ENCODE measurements around the gene SH3BP2.

DNA sequence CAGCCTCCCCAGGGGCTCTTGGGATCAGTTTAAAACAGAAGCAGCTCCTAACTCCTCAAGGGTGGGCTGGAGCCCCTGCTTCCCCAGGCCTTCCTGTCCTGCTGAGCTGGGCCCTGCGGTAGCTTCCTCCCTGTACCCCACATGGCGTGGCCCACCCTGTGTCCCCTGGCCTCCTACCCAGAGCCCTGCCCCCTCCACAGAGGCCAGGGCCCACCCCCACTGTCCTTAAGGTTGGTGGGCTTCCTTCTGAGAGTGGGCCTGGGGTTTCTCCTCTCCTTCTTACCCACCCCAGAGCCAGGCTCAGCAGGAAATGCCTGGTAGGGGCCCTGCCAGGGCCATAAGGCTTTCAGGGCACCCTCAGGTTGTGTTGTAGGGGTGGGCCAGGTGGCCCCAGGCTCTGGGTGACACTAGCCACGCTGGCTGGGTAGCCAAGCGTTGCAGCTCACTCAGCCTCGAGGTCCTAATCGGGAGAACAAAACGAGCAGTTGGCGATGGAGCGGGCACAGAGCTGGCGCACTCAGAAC, 11.6 kb downstream of the SH3BP2 start:
- TF ChIP-seq POLR2A (IDR thresholded peaks at IDR 0.05), result no peak
- TF ChIP-seq, protein P1, sequence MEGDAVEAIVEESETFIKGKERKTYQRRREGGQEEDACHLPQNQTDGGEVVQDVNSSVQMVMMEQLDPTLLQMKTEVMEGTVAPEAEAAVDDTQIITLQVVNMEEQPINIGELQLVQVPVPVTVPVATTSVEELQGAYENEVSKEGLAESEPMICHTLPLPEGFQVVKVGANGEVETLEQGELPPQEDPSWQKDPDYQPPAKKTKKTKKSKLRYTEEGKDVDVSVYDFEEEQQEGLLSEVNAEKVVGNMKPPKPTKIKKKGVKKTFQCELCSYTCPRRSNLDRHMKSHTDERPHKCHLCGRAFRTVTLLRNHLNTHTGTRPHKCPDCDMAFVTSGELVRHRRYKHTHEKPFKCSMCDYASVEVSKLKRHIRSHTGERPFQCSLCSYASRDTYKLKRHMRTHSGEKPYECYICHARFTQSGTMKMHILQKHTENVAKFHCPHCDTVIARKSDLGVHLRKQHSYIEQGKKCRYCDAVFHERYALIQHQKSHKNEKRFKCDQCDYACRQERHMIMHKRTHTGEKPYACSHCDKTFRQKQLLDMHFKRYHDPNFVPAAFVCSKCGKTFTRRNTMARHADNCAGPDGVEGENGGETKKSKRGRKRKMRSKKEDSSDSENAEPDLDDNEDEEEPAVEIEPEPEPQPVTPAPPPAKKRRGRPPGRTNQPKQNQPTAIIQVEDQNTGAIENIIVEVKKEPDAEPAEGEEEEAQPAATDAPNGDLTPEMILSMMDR (IDR thresholded peaks at IDR 0.05), result no peak
- no peak for TF ChIP-seq POLR2AphosphoS5 (IDR thresholded peaks at IDR 0.05)

All from prostate gland (tissue), 2 donors.